ENCODE measurements around the gene LRPPRC. TPM values are rescaled to one million over a fixed set of nuclear protein-coding genes. Genes with fewer than 3 reads are reported as not detected.

LRPPRC gene
- total RNA-seq, 1 donor from 2014 or later, result 214 TPM

DNA sequence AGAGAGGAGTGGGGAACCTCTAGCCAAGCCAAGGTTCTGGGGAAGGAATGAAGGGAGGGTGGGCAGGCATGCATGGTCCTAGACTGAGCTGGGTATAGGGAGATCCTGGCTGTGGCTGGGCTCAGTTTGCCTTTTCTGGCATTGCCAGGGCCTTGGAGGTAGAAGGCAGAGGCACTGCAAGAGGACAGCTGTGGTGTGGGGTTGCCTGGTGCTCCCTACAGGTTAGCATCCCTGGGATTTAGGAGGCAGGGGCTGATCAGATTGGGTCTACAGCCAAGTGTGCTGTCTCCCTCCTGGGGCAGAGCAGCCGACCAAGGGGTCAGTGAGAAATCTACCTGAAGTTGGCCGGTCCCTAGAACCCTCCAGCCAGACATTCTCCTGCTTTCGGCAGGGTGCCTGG, 141.1 kb downstream of the LRPPRC start:
- Mint-ChIP-seq H3K36me3 (no peaks in the 10 kb centered on the region), H3K27ac (no peak overlapping the region), H3K4me3 (no peak overlapping the region), H3K4me1 (no peaks in the 10 kb centered on the region), H3K9me3 (no peaks in the 10 kb centered on the region), H3K27me3 (ENCODE audit: insufficient read depth, low read depth) (peaks cover 10% of the 10 kb centered on the region)
- no peak for DNase-seq (ENCODE audit: low spot score)
- Histone ChIP-seq H3K4me1 (no peaks in the 10 kb centered on the region), H3F3A (ENCODE audit: low read depth) (no peaks in the 10 kb centered on the region), H3K4me2 (no peak overlapping the region), H4K20me1 (ENCODE audit: low read depth) (no peaks in the 10 kb centered on the region), H3K9me3 (ENCODE audit: low read depth) (no peaks in the 10 kb centered on the region), H3K9ac (no peak overlapping the region), H3K27me3 (peaks cover 52% of the 10 kb centered on the region), H2AFZ (replicated peaks) (no peak overlapping the region), H3K79me2 (ENCODE audit: low read depth) (no peaks in the 10 kb centered on the region), H3K4me3 (no peak overlapping the region), H3K27ac (no peak overlapping the region), H3K36me3 (no peaks in the 10 kb centered on the region)
- TF ChIP-seq EZH2phosphoT487 (IDR thresholded peaks at IDR 0.05), result no peak
- TF ChIP-seq EZH2 (IDR thresholded peaks at IDR 0.05), result no peak
- TF ChIP-seq CTCF (IDR thresholded peaks at IDR 0.05), result no peak

DNA sequence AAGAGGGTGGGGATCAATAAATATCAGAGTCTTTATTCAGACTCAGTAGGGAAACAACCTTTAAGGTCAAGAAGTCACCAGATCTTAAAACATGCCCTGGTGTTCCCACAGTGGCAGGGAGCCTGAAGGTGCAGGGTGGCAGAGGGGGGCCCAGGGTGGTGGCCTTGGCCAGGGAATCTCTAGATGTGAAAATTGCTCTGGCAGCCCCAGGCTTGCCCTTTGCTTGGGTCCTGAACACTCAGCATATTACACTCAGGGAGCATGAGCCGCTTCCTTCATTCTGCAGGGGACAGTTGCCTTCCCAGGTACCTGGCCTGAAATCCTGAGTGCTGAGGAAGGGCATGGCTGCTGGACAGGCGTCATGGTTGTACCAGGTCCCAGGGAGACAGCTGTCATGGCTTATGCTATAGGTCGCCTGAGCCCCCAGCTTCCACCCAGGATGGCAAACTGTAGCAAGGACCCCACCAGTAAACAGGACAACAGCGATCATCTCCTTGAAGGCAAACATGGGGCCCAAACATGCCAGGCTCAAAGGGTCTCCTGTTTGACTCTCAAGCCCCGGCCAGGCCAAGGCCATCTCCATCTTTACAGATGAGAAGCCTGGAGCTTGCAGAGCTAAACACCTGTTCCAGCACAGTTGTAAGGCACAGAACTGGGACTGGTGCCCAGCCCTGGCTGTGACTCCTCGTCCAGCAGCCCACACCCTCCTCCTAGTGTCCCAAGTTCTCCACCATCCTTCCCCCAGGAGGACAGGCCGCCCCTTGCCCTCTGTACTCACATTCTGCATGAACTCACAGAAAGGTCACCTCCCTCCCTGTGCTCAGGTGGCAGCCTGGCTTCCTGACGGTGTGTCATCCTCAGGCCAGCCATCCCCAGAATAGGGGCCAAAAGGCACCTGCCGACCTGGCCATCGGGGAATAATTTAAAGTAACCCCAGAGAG, 142.4 kb downstream of the LRPPRC start:
- H2AFZ ChIP-seq (replicated peaks), result no peak overlapping the region
- H3K9me3 Mint-ChIP-seq, result no peaks in the 10 kb centered on the region
- H3K27ac ChIP-seq, result no peak overlapping the region
- no peak overlapping the region for H3K4me3 Mint-ChIP-seq
- H4K20me1 ChIP-seq (ENCODE audit: low read depth), result no peaks in the 10 kb centered on the region
- no peaks in the 10 kb centered on the region for H3K79me2 ChIP-seq (ENCODE audit: low read depth)
- peaks cover 10% of the 10 kb centered on the region for H3K27me3 Mint-ChIP-seq (ENCODE audit: insufficient read depth, low read depth)
- H3K9me3 ChIP-seq (ENCODE audit: low read depth), result no peaks in the 10 kb centered on the region
- TF ChIP-seq EZH2 (IDR thresholded peaks at IDR 0.05) (no peak), CTCF (IDR thresholded peaks at IDR 0.05) (no peak), EZH2phosphoT487 (IDR thresholded peaks at IDR 0.05) (no peak)
- no peak for DNase-seq (ENCODE audit: low spot score)
- H3K4me2 ChIP-seq, result no peak overlapping the region
- no peak overlapping the region for H3K4me3 ChIP-seq
- H3K36me3 ChIP-seq, result no peaks in the 10 kb centered on the region
- no peaks in the 10 kb centered on the region for H3K4me1 Mint-ChIP-seq
- H3F3A ChIP-seq (ENCODE audit: low read depth), result no peaks in the 10 kb centered on the region
- no peaks in the 10 kb centered on the region for H3K4me1 ChIP-seq
- H3K36me3 Mint-ChIP-seq, result no peaks in the 10 kb centered on the region
- no peak overlapping the region for H3K27ac Mint-ChIP-seq
- no peak overlapping the region for H3K9ac ChIP-seq
- peaks cover 39% of the 10 kb centered on the region for H3K27me3 ChIP-seq

- Histone ChIP-seq H3K4me3 (no peak overlapping the region), H3K4me2 (no peak overlapping the region), H3K36me3 (no peaks in the 10 kb centered on the region), H3K27ac (no peak overlapping the region), H3K9ac (no peak overlapping the region), H2AFZ (replicated peaks) (no peak overlapping the region), H3K27me3 (peaks cover 28% of the 10 kb centered on the region), H3K79me2 (ENCODE audit: low read depth) (no peaks in the 10 kb centered on the region), H4K20me1 (ENCODE audit: low read depth) (no peaks in the 10 kb centered on the region), H3K9me3 (ENCODE audit: low read depth) (no peaks in the 10 kb centered on the region), H3K4me1 (no peaks in the 10 kb centered on the region), H3F3A (ENCODE audit: low read depth) (no peaks in the 10 kb centered on the region)
- H3K27me3 Mint-ChIP-seq (ENCODE audit: insufficient read depth, low read depth), result peaks cover 8% of the 10 kb centered on the region
- H3K9me3 Mint-ChIP-seq, result no peaks in the 10 kb centered on the region
- no peak overlapping the region for H3K27ac Mint-ChIP-seq
- H3K36me3 Mint-ChIP-seq, result no peaks in the 10 kb centered on the region
- H3K4me3 Mint-ChIP-seq, result no peak overlapping the region
- no peak for DNase-seq (ENCODE audit: low spot score)
- TF ChIP-seq EZH2phosphoT487 (IDR thresholded peaks at IDR 0.05) (no peak), CTCF (IDR thresholded peaks at IDR 0.05) (no peak), EZH2 (IDR thresholded peaks at IDR 0.05) (no peak)
- no peaks in the 10 kb centered on the region for H3K4me1 Mint-ChIP-seq
These were observed 143.5 kb downstream of the LRPPRC start for GRCh38 chr2:43852196-43852730.

Measured in neural progenitor cell (in vitro differentiated cells).